HUES48 (cell line): ENCODE data around the gene CAMK2B.
"Not testable (repeated sequence)": the region's sequence is repeated elsewhere in the genome, so short reads cannot be mapped to it uniquely, and the experiment has no call there.

Source experiments
- H3K27ac ChIP-seq: one replicate; pipeline ENCODE4 v1.7.0; 2013; ENCODE audit warnings: low read depth, low read length, inconsistent platforms
- H3K27me3 ChIP-seq: 2 replicates; pipeline ENCODE4 v1.6.1; 2013; ENCODE audit warnings: mild to moderate bottlenecking, low read length; ENCODE audit not compliant: control insufficient read depth, insufficient read depth
- H3K36me3 ChIP-seq: 2 replicates; pipeline ENCODE4 v1.6.1; 2013; ENCODE audit warnings: low read length; ENCODE audit not compliant: control insufficient read depth, insufficient read depth
- H3K4me1 ChIP-seq: 2 replicates; pipeline ENCODE4 v1.6.1; 2013; ENCODE audit warnings: mild to moderate bottlenecking, low read length; ENCODE audit not compliant: control insufficient read depth, insufficient read depth
- H3K4me3 ChIP-seq: 2 replicates; pipeline ENCODE4 v1.5.1; 2013; ENCODE audit warnings: mild to moderate bottlenecking, low read depth, low read length
- H3K9ac ChIP-seq: 2 replicates; pipeline ENCODE4 v1.6.1; 2013; ENCODE audit warnings: mild to moderate bottlenecking, low read depth, low read length, moderate library complexity
- H3K9me3 ChIP-seq: 2 replicates; pipeline ENCODE4 v1.6.1; 2013; ENCODE audit warnings: low read length; ENCODE audit not compliant: control insufficient read depth, insufficient read depth

Gene CAMK2B

DNA sequence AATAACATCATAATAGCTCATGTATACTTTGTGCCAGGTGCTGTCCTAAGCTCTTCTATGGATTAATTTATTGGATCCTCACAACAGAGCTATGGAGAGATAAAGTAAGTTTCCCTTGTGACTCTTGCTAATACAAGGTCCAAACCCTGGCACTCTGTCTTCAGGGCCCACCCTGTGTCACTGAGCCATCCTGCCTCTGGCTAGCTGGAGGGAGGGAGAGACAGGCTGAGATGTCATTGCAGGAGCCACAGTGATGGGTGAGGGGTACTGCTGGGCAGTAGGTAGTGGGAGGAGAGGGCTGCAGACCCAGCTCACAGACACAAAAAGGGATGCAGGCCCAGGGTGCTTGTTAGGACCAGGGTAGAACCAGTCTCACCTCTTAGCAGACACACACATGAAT lies 153.0 kb downstream of the CAMK2B start:
- H3K36me3 ChIP-seq: no peaks in the 10 kb centered on the region
- no peak overlapping the region for H3K4me3 ChIP-seq
- no peaks in the 10 kb centered on the region for H3K27me3 ChIP-seq
- H3K9ac ChIP-seq: no peak overlapping the region
- no peaks in the 10 kb centered on the region for H3K9me3 ChIP-seq
- no peak overlapping the region for H3K27ac ChIP-seq
- H3K4me1 ChIP-seq: no peaks in the 10 kb centered on the region

- H3K4me1 ChIP-seq, H3K9me3 ChIP-seq, H3K36me3 ChIP-seq, H3K27me3 ChIP-seq, H3K4me3 ChIP-seq, H3K27ac ChIP-seq, H3K9ac ChIP-seq: not testable (repeated sequence)
Measured at GRCh38 chr7:44171901-44172300, 153.5 kb downstream of the CAMK2B start.

- no peaks in the 10 kb centered on the region for H3K27me3 ChIP-seq
- H3K36me3 ChIP-seq: no peaks in the 10 kb centered on the region
- H3K4me3 ChIP-seq: no peak overlapping the region
- H3K9ac ChIP-seq: no peak overlapping the region
- no peaks in the 10 kb centered on the region for H3K9me3 ChIP-seq
- no peak overlapping the region for H3K27ac ChIP-seq
- H3K4me1 ChIP-seq: peaks cover 5% of the 10 kb centered on the region
Measured at GRCh38 chr7:44167920-44168319, 157.5 kb downstream of the CAMK2B start.
